Activated CD4-positive, alpha-beta T cell treated with anti-CD3 and anti-CD28 coated beads, Interleukin-2, amount 50 U/mL, for 1 hour (primary cell): ENCODE data around the gene NLGN4X.

Source experiments
- DNase-seq: peaks from one replicate; pipeline ENCODE4 v3.0.0-alpha.2; 2020

Gene NLGN4X

DNA sequence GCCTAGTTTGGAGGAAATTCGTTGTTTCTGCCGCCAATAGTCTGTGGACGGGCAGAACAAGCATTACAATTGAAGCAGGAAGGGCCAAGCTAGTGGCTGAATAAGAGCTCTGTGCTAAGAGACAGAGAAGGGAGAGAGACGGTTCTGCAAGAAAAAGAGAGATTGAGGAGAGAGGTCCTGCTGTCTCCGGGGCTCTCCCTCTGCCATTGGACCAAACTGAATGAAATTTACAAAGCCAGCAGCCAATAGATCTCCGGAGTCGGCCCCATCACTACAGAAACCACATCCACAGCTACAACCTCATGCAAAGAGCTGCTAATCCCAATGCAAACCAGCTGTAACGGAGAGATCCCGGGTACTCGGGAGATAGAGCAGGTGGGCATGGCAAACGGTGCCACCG, at the start of gene NLGN4X:
NLGN4X (minus strand) TSS at position 148 of the 400 bp plus-strand sequence. CDS start 77,401 bp downstream, outside the sequence.
- DNase-seq, result no peak

DNA sequence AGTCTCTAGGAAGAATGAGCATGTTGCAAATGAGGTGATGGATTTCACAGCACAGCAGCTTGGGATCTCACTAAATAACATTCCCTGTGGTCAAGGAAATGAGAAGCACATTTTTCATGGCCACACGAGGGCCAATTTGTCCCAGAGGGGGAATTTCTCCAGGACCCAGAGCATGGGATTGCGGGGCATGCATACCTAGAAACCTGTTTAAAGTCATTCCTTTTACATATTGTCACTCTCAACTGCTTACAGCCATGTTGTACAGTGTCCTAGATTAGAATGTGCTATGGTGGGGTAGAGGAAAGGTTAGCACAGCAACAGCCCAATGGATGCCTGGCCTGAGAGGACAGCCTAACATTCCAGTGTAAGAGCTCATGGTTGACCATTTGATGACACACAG, 37.4 kb upstream of the NLGN4X start:
- DNase-seq, result no peak

DNA sequence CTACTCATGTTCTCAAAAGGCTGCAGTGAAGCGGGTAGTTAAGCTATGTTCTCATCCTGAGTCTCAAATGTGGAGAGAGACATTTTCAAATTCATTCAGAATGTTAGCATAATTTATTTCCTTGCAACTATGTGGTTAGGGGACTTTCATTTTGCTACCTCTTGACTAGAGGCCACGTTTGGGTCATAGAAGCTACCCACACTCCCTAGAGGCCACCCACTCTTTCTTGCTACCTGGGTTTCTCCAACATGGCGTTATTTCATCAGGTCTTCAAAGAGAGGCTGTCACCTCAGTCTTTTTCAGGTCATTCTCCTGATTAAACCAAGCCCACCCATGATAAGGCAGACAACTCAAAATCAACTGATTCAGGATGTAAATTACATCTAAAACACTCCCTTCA, 34.3 kb upstream of the NLGN4X start:
- no peak for DNase-seq

DNA sequence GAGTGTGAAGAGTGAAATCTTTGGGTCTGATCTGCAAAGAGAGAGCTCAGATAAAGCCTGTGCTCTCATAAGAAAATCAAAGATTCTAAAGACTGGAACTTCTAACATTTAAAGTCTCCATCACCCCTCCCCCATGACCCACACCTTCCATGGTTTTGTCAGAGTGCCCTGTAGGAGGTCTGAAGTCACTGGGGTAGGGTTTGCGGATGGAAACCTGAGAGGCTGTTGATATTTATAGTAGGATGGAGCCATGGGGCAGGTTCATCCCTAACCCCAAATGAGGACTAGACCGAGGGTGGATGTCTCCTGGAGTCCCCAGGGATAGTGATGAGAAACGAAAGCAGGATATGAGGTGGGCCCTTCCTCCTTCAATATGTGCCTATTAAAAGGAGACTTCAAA, 28.4 kb upstream of the NLGN4X start:
- DNase-seq, result no peak

DNA sequence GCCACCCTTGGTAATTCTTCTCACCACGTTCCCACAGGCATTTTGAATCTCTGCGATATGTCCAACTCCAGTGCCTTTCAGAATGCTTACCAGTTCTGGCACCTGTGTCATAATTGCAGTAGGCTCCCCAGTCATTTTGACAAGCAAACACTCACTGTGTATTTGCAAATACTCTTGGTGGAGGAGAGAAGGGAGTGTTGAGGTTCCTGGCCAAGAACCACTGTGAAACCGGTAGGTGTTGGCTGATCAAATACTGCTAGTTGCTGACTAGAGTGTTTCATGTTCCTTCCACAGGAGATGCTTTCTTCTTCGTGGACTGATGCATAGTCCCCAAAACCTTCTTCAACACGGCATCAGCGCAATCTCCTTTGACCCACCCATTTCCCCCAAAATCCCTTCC, 16.0 kb upstream of the NLGN4X start:
- no peak for DNase-seq

DNA sequence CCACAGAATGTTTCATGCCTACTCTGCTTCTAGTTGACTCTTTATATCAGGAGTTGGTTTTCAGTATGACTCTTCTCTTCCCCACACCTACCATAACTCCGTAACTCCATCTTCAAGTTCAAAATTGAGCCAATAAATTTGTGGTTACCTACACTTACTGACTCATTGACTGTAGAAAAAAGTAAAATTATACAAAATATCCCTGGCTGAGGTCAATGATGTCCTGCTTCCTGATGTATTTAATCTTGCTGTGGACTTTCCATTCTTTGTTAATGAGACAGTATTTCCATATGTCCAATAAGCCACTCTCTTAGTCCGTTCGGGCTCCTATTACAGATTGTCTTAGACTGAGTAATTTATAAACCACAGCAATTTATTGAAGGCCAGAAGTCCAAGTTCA, 9.9 kb upstream of the NLGN4X start:
- DNase-seq, result no peak

DNA sequence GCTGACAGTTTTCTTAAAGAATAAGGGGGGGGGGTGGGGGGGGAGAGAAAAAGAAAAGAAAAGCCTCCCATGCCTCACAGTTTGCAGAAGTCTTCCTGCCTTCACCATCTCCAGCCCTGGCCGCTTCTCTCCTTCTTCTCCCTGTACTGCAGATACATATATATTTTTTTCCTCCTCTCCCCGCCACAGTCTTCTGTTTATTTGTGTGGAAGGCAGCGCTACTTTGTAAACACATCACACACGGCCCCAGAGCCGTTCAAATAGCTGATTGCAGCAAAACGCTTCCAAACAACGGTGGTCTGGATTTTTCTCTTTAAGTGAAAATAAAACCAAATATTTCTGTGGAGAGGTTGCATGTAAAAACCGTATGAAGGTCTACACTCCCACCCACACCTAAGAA, 732 bp downstream of the NLGN4X start:
- no peak for DNase-seq

DNA sequence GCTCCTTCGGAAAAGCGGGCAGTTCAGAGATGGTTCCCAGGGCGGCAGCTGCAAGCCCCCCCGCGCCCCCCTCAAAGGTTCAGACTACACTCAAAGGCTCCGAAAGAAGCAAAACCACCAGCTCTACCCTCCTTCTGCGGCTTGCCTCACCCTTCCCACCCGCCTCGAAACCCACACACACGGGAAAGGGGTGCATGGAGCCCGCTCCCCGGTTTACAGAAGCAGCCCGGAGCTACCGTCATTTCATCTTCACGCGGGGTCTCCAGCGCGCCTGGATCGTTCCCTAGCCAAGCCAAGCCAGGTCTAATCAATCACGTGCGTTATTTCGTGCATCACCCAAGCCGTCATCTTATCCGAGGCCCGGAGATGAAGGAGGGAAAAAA, 1.2 kb downstream of the NLGN4X start:
- no peak for DNase-seq

DNA sequence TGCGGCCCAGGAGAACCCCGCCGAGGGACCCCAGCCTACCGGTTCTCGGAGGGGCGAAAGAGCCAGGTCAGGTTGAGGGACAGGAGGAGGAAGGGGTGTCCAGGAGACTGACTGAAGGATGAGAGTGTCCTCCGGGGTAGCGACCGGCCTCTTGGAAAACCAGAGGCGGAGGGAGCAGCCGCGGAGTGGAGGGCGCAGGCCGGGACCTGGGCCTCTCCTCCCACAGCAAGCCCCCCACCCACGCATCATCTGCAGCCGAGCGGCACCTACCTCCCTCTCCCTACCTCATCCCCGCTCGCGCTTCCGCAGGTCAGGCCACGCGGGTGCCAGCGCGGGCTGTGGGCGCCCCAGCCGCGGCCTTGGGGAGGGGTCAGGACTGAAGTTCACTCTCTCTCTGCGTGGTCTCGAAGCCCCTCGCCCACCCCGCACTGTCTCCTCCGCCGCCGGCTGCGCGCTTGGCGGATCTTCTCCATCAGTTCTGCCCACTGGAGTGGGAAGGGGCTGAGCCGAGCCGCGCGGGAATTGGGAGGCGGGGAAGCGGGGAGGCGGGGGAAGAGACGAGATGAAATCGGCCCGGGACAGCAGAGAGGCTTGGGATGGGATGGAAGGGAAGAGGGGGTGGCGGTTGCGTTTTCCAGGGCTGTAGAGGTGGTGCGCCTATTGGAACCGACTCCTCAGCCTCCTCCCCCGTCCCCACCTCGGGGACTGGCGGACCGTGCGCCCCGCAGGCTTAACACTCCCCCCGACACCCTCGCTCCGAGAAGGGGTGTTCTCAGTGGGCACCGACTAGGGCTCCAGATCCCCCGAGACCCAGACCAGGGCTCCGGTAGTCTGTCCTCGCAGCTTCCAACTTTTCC, 1.8 kb downstream of the NLGN4X start:
- DNase-seq, result no peak

DNA sequence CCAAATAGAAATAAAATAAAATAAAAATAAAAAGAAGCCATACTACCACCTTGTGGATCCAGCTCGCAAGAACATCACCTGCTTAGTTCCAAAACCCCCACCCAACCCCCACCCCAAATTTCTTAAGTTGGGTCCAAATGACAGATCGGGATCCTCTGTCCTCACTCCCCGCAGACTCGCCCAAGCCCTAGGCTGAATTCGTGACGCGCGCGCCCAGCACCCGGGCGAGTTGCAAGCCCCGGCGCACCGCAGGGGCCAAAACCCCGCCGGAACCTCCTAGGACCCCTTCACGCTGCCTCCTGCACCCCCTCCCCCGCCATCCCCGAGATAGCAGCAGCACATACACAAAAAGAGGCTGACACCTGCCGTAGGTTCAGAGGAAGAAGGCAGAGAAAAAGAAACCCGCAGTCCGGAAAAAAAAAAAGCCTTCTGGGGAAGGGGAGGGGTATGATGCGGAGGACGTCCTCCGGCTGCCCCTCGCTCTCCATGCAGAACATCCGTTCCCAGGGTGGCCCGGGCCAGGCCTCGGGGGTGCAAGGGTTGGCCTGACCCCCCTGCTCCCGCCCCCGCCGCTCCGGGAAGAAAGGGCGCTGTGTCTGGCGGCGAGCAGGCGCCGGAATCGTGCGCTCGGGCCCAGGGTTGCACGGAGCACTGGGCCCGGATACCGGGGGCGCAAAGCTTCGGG, 2.6 kb downstream of the NLGN4X start:
- no peak for DNase-seq

DNA sequence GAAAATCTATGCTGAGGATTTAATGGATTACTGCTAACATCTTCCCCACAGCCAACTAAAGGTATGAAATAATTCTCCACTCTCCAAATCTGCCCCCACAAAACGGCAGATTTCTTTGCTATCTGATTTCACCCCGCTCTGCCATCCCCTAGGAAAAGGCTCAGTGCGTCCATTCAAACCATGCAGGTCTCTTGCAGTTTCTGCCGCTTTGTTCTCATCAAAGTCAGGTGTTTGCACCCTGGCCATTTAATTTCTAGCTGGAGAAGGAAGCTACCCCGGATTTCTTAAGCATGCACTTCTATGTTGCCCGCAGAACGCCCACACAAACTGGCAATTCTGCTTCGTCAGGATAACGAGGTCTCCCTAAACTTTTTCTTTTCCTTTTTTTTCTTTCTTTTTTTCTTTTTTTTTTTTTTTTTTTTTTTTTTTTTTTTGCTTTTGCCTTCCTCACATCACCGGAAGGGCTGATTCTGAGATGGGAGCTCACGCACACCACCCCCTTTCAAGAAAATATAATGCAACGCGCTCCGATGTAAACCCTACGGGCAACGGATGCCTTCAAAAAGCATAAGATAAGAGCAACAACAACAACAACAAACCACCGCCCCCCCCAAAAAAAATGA, 3.3 kb downstream of the NLGN4X start:
- no peak for DNase-seq

DNA sequence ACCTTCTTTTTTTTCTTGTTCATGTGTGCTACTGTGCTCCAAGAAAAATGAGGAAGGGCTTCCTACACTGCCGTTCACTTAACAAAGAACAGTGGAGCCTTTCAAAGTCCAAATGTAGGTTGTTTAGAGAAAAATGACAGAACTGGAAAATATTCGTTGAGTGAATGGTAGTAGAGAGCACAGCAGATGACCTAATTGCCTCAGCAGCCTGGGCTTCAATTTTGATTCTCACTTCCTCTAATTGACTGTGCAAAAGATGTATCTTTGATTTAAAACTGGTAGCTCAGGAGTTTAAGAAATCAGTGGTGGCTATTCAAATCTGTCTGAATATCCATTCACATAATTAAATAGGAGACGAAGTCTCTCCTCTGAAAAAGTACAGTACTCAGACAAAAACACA, 5.2 kb downstream of the NLGN4X start:
- no peak for DNase-seq

DNA sequence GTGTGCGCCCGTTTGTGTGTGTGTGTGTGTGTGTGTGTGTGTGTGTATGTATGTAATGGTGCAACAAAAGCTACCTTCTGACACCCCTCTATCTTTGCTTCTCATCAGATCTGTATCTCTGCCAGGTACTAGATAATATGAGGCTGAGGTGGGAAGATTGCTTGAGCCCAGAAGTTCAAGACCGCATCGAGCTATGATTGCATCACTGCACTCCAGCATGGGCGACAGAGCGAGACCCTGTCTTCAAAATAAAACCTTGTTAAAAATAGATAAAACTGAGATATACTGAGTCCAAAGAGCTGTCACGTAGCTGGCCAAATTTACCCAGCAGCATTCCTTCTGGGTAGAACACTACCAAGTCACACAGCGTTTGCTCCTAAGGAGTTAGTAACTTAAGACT, 18.4 kb downstream of the NLGN4X start:
- no peak for DNase-seq

DNA sequence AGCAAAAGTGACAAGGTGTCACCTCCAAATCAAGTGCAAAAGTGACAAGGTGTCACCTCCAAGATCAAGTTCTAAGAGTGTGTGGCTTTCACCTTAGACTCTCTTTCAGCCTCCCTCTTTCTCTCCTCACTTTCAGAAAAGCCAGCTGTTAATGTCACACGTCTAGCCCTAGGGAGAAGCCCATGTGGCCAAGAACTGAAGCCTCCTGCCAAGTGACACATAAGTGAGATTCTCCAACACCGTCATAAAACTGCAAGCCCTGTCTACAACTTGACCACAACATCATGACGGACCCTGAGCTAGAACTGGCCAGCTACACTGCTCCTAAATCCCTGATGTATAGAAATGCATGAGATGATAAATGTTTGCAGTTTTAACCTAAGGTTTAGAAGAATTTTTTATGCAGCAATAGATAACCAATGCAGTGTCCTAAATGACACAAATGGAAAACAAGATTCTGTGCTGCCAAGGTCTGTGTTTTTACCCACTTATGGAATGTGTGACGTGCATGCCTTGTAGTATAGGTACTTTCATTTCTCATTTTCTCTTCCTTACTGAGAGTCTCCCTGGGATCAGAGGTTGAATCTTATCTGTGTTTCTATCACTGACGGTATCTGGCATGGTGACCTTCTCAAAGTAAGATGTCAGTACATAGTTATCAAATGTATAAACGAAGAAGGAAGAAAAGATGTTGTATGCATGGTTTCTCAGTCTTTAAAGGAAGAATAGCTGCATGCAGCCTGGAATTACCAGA, 25.0 kb downstream of the NLGN4X start:
- DNase-seq, result no peak

DNA sequence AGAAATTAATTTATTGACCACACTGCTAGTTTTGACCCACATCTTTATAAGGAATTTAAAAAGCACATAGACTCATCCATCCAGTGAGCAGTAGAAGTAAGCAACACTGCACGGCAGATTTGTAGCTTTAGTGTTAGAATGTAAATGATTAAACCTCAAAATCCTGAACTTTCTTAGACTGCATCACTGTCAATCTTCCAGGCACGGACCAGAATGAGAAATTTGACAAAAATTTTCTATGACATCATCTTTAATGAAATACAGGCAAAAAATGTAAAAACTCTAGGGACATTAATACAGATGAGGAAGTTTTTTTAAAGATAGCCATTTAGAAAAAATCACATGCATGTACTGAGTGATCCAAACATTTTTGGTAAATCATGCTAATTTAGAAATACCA, 29.2 kb downstream of the NLGN4X start:
- DNase-seq, result no peak

DNA sequence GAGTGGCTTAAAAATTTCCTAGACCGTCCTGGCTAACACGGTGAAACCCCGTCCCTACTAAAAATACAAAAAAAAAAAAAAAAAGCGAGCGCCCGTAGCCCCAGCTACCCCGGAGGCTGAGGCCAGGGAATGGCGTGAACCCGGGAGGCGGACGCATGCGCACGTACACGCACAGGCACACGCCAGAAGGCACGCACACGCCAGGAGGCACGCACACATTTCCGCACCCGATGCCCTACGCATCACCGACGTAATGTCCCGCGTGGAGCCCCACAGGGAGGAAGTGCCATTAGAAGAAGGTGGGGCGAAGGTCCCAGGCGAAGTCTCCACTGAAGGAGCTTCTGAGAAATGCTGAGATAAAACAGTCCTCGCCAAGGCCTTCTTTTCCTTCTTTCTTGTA, 41.4 kb downstream of the NLGN4X start:
- DNase-seq, result no peak

DNA sequence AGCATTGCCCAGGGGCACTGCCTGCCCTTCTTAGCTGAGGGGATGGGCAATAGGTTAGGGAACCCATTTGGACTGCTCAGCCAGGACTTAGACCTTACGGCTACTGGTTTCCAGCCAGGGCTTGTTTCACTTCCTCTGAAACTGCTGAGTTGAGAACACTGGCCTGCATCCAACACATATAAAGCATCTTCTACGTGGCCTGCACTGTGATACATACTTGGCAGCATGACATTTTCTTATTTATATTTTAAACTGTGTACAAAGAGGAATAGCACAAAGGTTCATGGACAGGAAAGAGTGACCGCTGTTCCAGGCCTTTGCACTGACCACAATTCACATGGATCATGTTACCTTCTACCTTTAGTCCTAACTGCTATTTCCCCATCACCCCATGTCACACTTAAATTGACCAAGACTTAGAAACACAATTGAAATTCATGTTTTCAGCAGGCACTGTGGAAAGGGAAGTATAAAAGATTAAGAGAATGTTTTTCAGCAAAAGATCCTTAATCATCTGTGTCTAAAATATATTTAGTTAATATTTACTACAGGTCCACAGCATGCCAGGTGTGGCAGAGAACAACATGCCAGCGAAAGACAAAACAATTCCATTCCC, 43.7 kb downstream of the NLGN4X start:
- DNase-seq, result no peak

DNA sequence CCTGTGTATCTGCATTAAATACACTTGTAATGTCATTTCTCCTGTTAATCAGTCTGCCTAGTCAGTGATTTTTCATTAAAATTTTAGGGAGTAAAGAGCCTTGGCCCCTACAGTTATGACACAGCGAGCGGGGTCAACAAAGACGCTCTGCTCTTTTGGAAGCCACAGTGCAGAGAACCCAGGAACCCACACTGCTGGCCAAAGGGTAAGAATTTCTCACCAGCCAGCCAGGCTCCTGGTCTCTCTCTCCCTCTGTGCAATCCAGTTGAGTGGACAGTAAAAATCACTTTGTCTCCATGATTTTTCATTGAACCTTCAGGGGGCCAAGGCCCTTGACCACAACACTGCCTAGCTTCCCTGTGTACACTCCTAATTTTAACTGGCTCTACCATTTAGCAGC, 52.8 kb downstream of the NLGN4X start:
- no peak for DNase-seq

DNA sequence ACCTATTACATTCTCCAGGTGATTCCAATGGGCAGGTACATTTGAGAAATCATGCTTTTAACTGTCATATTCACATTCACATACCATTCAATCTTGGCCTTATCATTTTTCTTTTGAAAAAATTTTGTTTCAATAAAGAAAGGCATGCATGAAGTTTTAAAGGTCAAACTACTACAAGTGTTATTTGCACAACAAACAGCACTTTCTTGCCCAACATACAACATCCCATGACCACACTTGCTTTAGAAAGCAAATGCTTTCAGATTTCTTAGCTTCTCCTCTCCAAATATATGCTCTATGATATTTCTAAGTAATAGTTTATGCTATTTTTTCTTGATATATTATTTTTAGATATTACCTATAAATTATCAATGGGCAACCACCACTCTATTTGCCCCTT, 58.2 kb downstream of the NLGN4X start:
- no peak for DNase-seq

DNA sequence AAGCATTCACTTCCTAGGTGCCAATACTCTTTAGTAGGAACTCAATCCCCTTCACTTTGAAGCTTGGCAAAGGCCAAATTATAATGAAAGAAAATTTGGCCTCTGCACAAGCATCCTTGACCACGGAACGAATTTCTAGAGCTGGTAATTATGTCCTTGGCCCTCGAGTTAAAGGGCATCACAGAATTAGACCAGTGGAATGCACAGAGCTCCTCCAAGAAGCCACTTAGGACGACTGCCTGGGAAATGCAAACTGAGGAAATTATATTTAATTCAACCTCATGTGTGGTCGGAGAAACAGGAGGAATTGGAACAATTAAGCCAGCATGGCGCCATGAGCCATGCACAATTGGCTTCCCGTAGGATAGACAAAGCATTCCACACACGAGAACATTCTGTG, 59.3 kb downstream of the NLGN4X start:
- DNase-seq, result no peak

DNA sequence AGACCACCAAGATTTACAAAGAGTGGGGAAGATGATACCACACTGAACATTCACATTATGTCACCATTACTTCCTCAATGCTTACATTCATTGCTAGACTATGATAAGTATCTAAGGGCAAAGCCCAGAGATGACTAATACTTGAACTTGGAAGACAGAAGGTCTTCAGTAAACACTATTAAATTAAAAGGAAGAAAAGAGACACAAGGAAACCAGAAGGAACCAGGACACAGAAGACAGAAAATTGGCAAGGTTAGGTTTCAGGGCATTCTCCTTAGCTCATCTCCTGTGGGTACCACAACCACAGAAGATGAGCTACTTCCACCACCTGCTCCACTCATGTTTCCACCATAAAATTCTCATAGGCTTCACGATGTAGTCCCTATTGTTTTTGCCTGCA, 64.9 kb downstream of the NLGN4X start:
- DNase-seq, result no peak

DNA sequence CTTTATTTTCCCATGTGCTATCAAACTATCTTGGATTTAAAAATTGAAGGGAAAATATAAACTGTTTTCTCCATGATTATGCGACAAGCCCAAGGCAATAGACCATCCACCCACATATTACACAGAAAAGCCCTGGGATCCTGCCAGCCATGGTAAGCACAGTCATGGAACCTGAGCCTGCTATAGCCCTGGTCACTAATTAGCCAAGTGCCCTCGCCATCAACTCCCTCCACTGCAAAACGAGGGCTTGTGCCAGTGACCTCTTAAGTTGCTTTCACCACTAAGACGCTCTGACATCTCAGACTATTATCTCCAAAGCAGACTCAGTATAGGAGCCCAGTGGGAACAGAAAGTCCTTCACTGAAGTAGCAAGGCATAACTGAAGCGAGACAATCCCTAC, 69.2 kb downstream of the NLGN4X start:
- DNase-seq, result no peak

DNA sequence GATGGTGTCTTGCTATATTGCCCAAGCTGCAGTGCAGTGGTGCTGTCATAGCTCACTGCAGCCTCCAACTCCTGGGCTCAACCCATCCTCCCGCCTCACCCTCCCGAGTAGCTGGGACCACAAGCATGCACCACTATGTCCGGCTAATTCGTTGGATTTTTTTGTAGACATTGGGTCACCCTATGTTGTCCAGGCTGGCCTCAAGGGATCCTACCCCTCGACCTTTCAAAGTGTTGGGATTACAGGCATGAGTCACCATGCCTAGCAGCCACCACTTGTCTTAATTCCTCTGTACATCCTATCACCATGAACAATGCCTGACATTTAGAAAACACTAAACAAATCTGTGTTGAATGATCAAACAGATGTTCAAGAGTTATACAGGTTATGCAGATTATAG, 76.7 kb downstream of the NLGN4X start:
- DNase-seq, result no peak
